ENCODE measurements around the gene FBXO27.

The FBXO27 gene

DNA sequence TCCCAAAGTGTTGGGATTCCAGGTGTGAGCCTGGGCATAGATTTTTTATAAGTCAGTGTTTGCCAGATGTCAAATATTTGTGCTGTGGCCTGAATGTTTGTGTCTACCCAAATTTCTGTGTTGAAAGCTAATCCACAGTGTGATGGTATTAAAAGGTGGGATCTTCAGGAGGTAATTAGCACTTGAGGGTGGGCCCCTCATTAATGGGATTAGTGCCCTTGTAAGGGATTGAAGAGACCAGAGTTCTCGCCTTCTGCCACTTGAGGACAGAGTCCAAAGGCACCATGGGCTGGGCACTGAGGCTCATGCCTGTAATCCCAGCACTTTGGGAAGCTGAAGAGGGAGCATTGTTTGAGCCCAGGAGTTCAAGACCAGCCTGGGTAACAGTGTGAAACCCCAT lies 47.1 kb downstream of the FBXO27 start:
- no peak for DNase-seq

DNA sequence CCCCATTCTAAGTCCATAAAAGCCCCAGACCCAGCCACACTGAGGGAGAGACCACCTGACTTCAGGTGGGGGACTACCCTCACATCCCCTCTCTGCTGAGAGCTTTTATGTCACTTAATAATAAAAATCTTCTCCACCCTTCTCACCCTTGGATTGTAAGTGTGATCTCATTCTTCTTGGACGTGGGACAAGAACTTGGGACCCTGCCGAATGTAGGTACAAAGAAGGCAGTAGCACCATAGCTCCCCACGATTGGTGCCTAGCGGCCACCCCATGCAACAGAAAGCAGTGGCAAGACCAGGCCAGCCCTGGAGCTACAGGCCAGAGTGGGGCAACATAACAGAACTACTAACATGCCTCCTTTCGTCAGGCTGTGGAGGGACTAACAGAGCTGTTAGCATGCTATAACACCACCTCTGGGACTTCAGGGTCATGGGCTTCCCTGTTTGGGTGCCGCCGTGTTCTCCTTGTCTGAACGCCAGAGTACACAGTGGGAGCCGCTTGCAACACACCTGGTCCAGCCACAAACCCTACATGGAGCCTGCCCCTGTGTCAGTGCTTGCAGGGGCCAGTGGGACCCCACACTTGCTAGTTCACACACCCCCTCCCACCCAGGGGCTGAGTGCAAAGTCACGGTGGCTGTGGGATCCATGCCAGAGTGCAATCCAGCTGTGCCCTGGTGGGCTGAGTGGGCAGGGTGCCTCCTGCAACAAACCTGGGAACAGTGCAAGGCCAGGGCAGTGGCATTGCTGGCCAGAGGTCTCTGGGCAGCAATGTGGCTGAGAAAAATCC lies 51.6 kb downstream of the FBXO27 start:
- no peak for DNase-seq

DNA sequence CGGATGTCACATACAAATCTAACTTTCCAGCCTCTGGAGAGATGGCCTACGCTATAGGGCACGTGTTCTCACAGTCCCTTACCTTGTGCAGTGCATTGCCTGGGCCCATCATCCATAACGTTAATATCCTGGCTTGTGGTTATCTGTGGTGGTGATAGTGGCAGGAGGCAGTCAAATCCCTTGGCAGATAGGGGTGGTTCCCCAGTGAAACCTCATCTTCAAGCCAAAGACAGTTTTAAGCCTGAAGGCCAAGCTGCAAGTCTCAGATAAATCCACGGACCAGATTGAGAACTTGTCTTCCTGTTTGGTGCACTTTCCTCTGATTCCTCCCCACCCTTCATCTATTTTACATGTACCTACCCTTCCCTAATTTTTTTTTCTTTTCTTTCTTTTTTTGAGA lies 52.5 kb downstream of the FBXO27 start:
- DNase-seq, result no peak

DNA sequence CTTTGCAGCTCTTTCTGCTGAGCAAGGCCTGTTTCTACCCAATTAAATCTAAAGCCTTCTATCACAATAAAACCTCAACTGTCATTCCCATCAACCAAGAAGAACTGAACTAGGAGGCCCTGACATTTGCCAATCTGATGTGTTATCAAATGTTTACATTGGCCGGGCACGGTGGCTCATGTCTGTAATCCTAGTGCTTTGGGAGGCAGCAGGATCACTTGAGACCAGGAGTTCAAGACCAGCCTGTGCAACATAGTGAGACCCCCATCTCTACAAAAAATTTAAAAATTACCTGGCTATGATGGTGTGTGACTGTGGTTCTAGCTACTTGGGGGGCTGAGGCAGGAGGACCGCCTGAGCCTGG lies 54.0 kb downstream of the FBXO27 start:
- DNase-seq, result no peak

DNA sequence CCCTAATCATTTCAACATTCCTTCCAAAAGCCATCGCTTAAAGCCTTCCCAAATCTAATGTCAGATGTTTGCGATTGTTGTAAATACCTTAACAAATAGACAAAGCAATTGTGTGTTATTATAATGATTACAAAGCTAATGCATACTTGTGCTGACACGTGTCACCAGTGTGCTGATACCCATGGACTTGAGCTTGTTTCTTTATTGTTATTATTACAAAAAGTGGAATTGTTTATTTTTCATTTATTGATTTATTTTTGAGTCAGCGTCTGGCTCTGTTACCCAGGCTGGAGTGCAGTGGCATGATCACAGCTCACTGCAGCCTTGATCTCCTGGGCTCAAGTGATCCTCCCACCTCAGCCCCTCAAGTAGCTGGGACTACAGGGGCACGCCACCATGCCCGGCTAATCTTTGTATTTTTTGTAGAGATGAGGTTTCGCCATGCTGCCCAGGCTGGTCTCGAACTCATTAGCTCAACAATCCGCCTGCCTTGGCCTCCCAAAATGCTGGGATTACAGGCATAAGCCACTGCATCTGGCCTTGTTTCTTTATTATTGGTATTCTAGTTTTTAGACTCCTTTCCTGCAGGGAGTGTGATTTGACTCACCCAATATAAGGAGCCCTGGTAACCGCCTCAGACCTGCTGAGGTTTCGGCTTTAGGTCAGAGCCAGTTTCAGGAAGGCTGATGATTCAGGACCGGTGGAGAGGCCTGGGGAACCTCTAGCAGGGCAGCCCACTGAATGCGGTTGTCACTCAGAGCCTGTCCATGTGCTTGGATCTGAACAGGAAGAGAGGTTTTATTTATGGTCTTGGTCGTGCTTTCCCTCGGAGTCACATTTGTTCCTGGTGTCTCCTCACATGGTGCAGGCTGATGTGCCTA lies 54.7 kb downstream of the FBXO27 start:
- no peak for DNase-seq

DNA sequence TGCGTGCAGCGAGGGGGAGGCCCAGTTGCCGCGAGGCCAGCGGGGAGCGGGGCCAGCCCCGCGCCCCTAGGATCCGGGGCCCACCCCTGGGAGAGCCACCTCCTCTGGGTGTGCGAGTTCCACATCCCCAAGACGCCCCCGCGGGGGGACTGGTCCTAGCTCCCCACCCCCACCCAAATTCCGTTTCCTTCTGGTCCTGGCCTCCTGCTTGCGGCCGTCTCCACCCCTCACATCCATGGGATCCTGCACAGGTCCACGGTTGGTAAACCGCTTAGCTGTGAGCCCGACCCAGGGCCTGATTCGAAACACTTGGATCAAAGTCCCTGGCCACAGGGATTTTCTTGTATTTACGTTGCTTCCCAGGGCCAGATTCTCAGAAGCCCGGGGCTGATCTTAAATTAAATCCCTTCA lies 56.5 kb downstream of the FBXO27 start:
- no peak for DNase-seq

DNA sequence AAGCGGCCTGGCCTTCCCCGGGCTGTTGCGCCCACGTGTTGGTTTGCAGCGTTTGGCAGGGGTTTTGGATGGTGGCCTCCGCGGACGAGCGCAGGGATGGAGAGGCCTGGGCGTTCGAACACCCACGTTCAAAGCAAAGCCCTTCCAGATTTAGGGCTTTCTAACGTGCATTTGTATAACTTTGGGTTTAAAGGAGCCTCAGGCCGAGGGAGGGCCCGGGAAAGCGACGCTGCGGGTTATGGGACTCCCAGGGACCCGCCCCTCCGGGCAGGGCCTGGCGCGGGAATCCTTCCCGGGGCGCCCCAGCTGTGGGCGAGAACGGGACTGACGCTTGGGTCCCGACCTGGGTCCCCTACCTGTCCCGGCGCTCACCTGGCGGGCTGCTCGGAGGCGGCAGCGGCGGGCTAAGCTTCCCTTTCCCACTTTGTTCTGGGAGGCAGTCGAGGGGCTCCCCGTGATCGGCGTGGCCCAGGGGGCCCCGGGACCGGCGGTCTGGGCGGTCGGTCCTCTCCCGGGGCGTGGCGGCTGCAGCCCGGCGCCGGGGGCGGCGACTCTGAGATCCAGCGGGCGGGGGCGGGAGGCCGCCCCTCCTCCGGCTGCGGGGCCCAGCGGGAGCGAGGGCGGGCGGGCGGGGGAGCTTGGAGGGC lies 57.0 kb downstream of the FBXO27 start, which contains the start of gene FBXO17:
FBXO17 (minus strand) TSS at position 529 of the 647 bp plus-strand sequence. CDS start 25,423 bp downstream, outside the sequence.
- no peak for DNase-seq

DNA sequence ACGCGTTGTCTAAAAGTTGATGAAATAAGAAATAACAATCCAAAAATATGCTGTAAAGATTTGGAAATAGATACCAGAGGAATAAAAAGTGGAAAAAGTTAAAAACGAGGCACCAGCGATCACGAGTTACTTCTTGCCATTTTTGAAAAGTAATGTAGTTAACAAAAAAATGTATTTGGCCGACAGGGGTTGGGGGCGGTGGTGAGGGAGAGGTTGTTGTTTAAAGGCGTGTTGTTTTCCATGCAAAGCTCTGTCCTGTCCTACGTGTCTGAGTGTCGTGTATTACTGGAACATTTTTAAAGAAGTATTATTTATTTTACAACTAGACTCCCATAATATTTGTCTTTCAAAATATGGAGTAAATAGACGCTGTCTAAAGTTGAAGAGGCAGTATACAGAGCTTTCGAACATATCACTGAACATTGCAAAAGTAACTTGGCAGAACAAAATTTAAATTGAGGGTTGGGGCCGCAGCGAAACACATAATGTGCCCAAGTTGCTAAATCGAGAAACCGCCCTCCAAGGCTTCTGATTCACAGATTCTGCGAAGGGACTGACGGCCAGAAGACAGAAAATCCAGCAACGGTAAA lies 57.6 kb downstream of the FBXO27 start:
- DNase-seq, result no peak
